Measurements from ENCODE around the gene ATAD1.
A peak's percentile ranks its signal among the peaks of the same experiment; 100 is the strongest.

ATAD1 gene

DNA sequence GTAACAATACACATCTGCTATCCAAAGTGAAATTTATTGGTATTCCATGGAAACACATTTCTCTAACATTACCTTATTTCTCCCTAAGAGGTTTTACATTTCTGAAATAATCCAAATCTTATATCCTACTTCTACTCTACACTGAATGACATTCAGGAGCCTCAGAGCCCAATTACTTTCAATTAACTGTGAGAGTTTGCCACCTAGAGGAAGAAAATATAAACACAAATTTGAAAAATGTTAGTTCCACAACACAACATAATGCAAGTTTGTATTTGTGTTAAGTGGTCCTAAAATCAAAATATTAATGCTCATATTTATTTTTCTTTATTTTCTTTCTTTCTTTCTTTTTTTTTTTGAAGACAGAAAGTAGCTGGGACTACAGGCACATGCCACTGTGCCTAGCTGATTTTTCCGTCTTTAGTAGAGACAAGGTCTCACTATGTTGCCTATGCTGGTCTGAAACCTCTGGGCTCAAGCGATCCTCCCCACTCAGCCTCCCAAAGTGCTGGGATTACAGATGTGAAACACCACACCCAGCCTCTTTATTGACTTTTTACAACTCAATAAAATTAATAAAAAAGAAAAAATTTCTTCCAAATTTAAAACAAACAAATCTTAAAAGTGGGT lies 46.0 kb downstream of the ATAD1 start:
- Histone ChIP-seq H3K27me3 (ENCODE audit: insufficient read depth, low read length) (no peaks in the 10 kb centered on the region), H3K9me3 (ENCODE audit: low read length) (no peaks in the 10 kb centered on the region), H3K9ac (ENCODE audit: low read length) (no peak overlapping the region), H3K36me3 (ENCODE audit: insufficient read depth, low read length) (peaks cover 53% of the 10 kb centered on the region), H3K4me3 (ENCODE audit: low read depth, low read length, poor library complexity, severe bottlenecking) (no peak overlapping the region), H3F3A (ENCODE audit: insufficient read depth, low read length) (no peaks in the 10 kb centered on the region), H3K27ac (ENCODE audit: low read depth, low read length, poor library complexity, severe bottlenecking) (no peak overlapping the region), H2AFZ (ENCODE audit: low read length) (no peak overlapping the region), H3K4me1 (ENCODE audit: insufficient read depth, low read length, severe bottlenecking) (no peaks in the 10 kb centered on the region), H3K79me2 (ENCODE audit: insufficient read depth, low read length) (no peaks in the 10 kb centered on the region), H3K4me2 (ENCODE audit: low read length) (no peak overlapping the region), H3K9me2 (ENCODE audit: low read depth, low read length) (no peaks in the 10 kb centered on the region), H4K20me1 (ENCODE audit: insufficient read depth, low read length) (no peaks in the 10 kb centered on the region)
- TF ChIP-seq CTCF (IDR thresholded peaks at IDR 0.05; ENCODE audit: low read length) (peak; percentile 57), EZH2 (IDR thresholded peaks at IDR 0.05; ENCODE audit: borderline replicate concordance, low read length) (no peak)

GRCh38 chr10:87767253-87767652 lies 50.8 kb downstream of the ATAD1 start:
- no peak overlapping the region for H3K27ac ChIP-seq (ENCODE audit: low read depth, low read length, poor library complexity, severe bottlenecking)

GRCh38 chr10:87765666-87766376 lies 52.2 kb downstream of the ATAD1 start:
- no peaks in the 10 kb centered on the region for H4K20me1 ChIP-seq (ENCODE audit: insufficient read depth, low read length)
- no peaks in the 10 kb centered on the region for H3K9me3 ChIP-seq (ENCODE audit: low read length)
- H3K4me1 ChIP-seq (ENCODE audit: insufficient read depth, low read length, severe bottlenecking): no peaks in the 10 kb centered on the region
- H3K4me2 ChIP-seq (ENCODE audit: low read length): no peak overlapping the region
- no peaks in the 10 kb centered on the region for H3F3A ChIP-seq (ENCODE audit: insufficient read depth, low read length)
- no peak for TF ChIP-seq CTCF (IDR thresholded peaks at IDR 0.05; ENCODE audit: low read length)
- TF ChIP-seq EZH2 (IDR thresholded peaks at IDR 0.05; ENCODE audit: borderline replicate concordance, low read length): no peak
- no peaks in the 10 kb centered on the region for H3K27me3 ChIP-seq (ENCODE audit: insufficient read depth, low read length)
- no peak overlapping the region for H3K9ac ChIP-seq (ENCODE audit: low read length)
- peaks cover 48% of the 10 kb centered on the region for H3K36me3 ChIP-seq (ENCODE audit: insufficient read depth, low read length)
- H3K79me2 ChIP-seq (ENCODE audit: insufficient read depth, low read length): no peaks in the 10 kb centered on the region
- H2AFZ ChIP-seq (ENCODE audit: low read length): no peak overlapping the region
- H3K4me3 ChIP-seq (ENCODE audit: low read depth, low read length, poor library complexity, severe bottlenecking): no peak overlapping the region
- H3K9me2 ChIP-seq (ENCODE audit: low read depth, low read length): no peaks in the 10 kb centered on the region
- H3K27ac ChIP-seq (ENCODE audit: low read depth, low read length, poor library complexity, severe bottlenecking): no peak overlapping the region

More at GRCh38 chr10:87767253-87767652, 50.8 kb downstream of the ATAD1 start:
- H3K4me1 ChIP-seq (ENCODE audit: insufficient read depth, low read length, severe bottlenecking): no peaks in the 10 kb centered on the region
- no peaks in the 10 kb centered on the region for H4K20me1 ChIP-seq (ENCODE audit: insufficient read depth, low read length)
- no peaks in the 10 kb centered on the region for H3F3A ChIP-seq (ENCODE audit: insufficient read depth, low read length)
- H3K9me2 ChIP-seq (ENCODE audit: low read depth, low read length): no peaks in the 10 kb centered on the region
- H3K9me3 ChIP-seq (ENCODE audit: low read length): no peaks in the 10 kb centered on the region
- no peak overlapping the region for H3K4me3 ChIP-seq (ENCODE audit: low read depth, low read length, poor library complexity, severe bottlenecking)
- no peak overlapping the region for H3K4me2 ChIP-seq (ENCODE audit: low read length)
- H3K9ac ChIP-seq (ENCODE audit: low read length): no peak overlapping the region
- H3K27me3 ChIP-seq (ENCODE audit: insufficient read depth, low read length): no peaks in the 10 kb centered on the region
- H3K36me3 ChIP-seq (ENCODE audit: insufficient read depth, low read length): peaks cover 51% of the 10 kb centered on the region
- TF ChIP-seq CTCF (IDR thresholded peaks at IDR 0.05; ENCODE audit: low read length) (no peak), EZH2 (IDR thresholded peaks at IDR 0.05; ENCODE audit: borderline replicate concordance, low read length) (no peak)
- no peaks in the 10 kb centered on the region for H3K79me2 ChIP-seq (ENCODE audit: insufficient read depth, low read length)
- H2AFZ ChIP-seq (ENCODE audit: low read length): no peak overlapping the region

Measured in OCI-LY1 (cell line).